KMS-11 (cell line): Measurements from ENCODE around the gene TTC27.

Experiments
- H2AFZ ChIP-seq: fragments of 200-600 bp; sonication (generic); 2 replicates; pipeline ENCODE4 v1.6.1; 2016; ENCODE audit warnings: antibody characterized with exemption, mixed run types, low read depth
- H3K27ac ChIP-seq: fragments of 200-600 bp; sonication (generic); 2 replicates; pipeline ENCODE4 v1.6.1; 2016; ENCODE audit warnings: mild to moderate bottlenecking, mixed run types
- H3K27me3 ChIP-seq: fragments of 200-600 bp; sonication (generic); 2 replicates; pipeline ENCODE4 v1.6.1; 2017; ENCODE audit warnings: mild to moderate bottlenecking, low read depth, mixed run types, moderate library complexity; ENCODE audit not compliant: insufficient read depth
- H3K36me3 ChIP-seq: fragments of 200-600 bp; sonication (generic); 2 replicates; pipeline ENCODE4 v1.6.1; 2017; ENCODE audit warnings: mild to moderate bottlenecking, mixed run types; ENCODE audit not compliant: insufficient read depth
- H3K4me1 ChIP-seq: fragments of 200-600 bp; sonication (generic); 2 replicates; pipeline ENCODE4 v1.6.1; 2016; ENCODE audit warnings: mild to moderate bottlenecking, low read depth, mixed run types; ENCODE audit not compliant: poor library complexity, severe bottlenecking
- H3K4me2 ChIP-seq: fragments of 200-600 bp; sonication (generic); 2 replicates; pipeline ENCODE4 v1.7.0; 2016; ENCODE audit warnings: mild to moderate bottlenecking, mixed run types
- H3K4me3 ChIP-seq: fragments of 200-600 bp; sonication (generic); IDR thresholded peaks from 2 replicates; pipeline ENCODE4 v1.6.1; 2017; ENCODE audit warnings: low read depth, low read length, mixed read lengths; ENCODE audit not compliant: insufficient read depth
- H3K79me2 ChIP-seq: fragments of 200-600 bp; sonication (generic); 2 replicates; pipeline ENCODE4 v1.6.1; 2016; ENCODE audit warnings: low read depth, mixed run types; ENCODE audit not compliant: insufficient read depth
- H3K9ac ChIP-seq: fragments of 200-600 bp; sonication (generic); 2 replicates; pipeline ENCODE4 v1.6.1; 2016; ENCODE audit warnings: mild to moderate bottlenecking, mixed run types
- H4K20me1 ChIP-seq: fragments of 200-600 bp; sonication (generic); 2 replicates; pipeline ENCODE4 v1.6.1; 2016; ENCODE audit warnings: mild to moderate bottlenecking, mixed run types; ENCODE audit not compliant: insufficient read depth
- CTCF ChIP-seq: fragments of 200-600 bp; sonication (generic); conservative IDR thresholded peaks from 2 replicates; pipeline ENCODE4 v1.6.1; 2017; ENCODE audit warnings: low read depth, mild to moderate bottlenecking, antibody characterized with exemption, low read length, moderate library complexity, mixed read lengths

Gene TTC27

GRCh38 chr2:32652555-32653209, 24.8 kb downstream of the TTC27 start:
- H3K79me2 ChIP-seq: no peaks in the 10 kb centered on the region
- peaks cover 14% of the 10 kb centered on the region for H3K4me1 ChIP-seq
- H3K4me3 ChIP-seq: no peak overlapping the region
- H3K27ac ChIP-seq: no peak overlapping the region
- H3K27me3 ChIP-seq: no peaks in the 10 kb centered on the region
- no peak overlapping the region for H3K9ac ChIP-seq
- 0 out of 2 replicates have a peak, but pooled peaks cover 6% of the 10 kb centered on the region for H3K36me3 ChIP-seq
- no peak overlapping the region for H2AFZ ChIP-seq
- no peak for TF ChIP-seq CTCF
- H3K4me2 ChIP-seq: no peak overlapping the region
- no peaks in the 10 kb centered on the region for H4K20me1 ChIP-seq

DNA sequence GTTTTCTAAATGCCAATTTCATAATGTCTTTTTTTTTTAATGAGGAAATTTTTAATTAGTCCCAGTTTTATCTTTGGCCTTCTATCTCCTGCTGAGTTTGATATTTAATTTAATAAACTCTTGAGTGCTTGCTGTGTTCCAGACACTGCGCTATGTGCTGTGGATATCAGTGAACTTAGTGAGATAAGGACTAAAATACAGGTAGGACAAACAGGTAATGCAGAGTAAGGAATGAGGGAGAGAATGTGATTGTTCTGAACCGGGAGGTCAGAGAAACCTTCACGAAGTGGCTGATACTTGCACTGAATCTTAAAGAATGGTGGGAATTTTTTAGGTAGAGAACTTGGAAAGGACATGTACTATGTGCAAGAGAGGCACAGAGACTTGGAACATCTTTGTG, 28.2 kb downstream of the TTC27 start:
- peak overlapping the region; percentile 5; the same call in 1 of the 2 replicates for H3K27ac ChIP-seq
- no peak overlapping the region for H2AFZ ChIP-seq
- H3K27me3 ChIP-seq: no peaks in the 10 kb centered on the region
- no peak overlapping the region for H3K9ac ChIP-seq
- H3K36me3 ChIP-seq: 0 out of 2 replicates have a peak, but pooled peaks cover 6% of the 10 kb centered on the region
- 0 out of 2 replicates have a peak, but pooled peaks cover 6% of the 10 kb centered on the region for H3K79me2 ChIP-seq
- peaks cover 14% of the 10 kb centered on the region for H3K4me1 ChIP-seq
- no peaks in the 10 kb centered on the region for H4K20me1 ChIP-seq
- TF ChIP-seq CTCF: no peak
- peak overlapping the region; percentile 29; the same call in 1 of the 2 replicates for H3K4me2 ChIP-seq
- no peak overlapping the region for H3K4me3 ChIP-seq

GRCh38 chr2:32663864-32664263, 36.0 kb downstream of the TTC27 start:
- Histone ChIP-seq H3K4me3 (no peak overlapping the region), H4K20me1 (no peaks in the 10 kb centered on the region), H3K27ac (no peak overlapping the region), H3K36me3 (no peaks in the 10 kb centered on the region), H3K4me1 (no peaks in the 10 kb centered on the region), H2AFZ (no peak overlapping the region), H3K79me2 (0 out of 2 replicates have a peak, but pooled peaks cover 6% of the 10 kb centered on the region), H3K27me3 (no peaks in the 10 kb centered on the region), H3K4me2 (no peak overlapping the region), H3K9ac (no peak overlapping the region)
- no peak for TF ChIP-seq CTCF

DNA sequence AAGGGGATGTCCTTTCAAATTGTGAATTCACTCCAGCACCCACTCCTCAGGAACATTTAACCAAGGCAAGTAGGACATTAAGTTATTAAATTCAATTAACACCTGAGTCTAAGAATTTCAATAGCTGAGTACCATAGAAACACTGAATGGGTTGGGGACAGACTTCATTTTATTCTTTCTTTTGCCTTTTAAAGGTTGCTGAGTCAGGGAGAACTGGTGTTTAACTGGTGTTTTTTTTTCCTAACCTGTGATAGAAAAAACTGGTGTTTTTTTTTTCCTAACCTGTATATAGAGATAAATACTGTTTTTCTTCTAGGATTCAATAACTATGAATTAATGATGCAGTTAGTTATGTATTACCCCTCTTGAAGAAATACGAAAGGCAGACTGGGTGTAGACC, 38.9 kb downstream of the TTC27 start:
- Histone ChIP-seq H3K27ac (no peak overlapping the region), H3K4me3 (no peak overlapping the region), H3K79me2 (no peaks in the 10 kb centered on the region), H3K9ac (no peak overlapping the region), H4K20me1 (no peaks in the 10 kb centered on the region), H3K27me3 (no peaks in the 10 kb centered on the region), H3K4me2 (no peak overlapping the region), H2AFZ (no peak overlapping the region), H3K4me1 (no peaks in the 10 kb centered on the region), H3K36me3 (no peaks in the 10 kb centered on the region)
- no peak for TF ChIP-seq CTCF
